Osteoblast (primary cell): ENCODE data around the gene DLG5. TPM values are rescaled to one million over a fixed set of nuclear protein-coding genes. Genes with fewer than 3 reads are reported as not detected.

Source experiments
- DNase-seq: peaks from one replicate; pipeline ENCODE4 v3.0.0; 2011; ENCODE audit warnings: low spot score, mixed read lengths; ENCODE audit not compliant: insufficient read length; ENCODE audit errors: missing footprints
- H2AFZ ChIP-seq: 2 replicates; pipeline ENCODE4 v1.6.0; 2011; ENCODE audit warnings: mild to moderate bottlenecking, low read length
- H3K27ac ChIP-seq: 2 replicates; pipeline ENCODE4 v1.5.1; 2011; ENCODE audit warnings: mild to moderate bottlenecking, low read depth, low read length, moderate library complexity
- H3K27me3 ChIP-seq: 2 replicates; pipeline ENCODE4 v1.6.0; 2012; ENCODE audit warnings: mild to moderate bottlenecking, control low read depth, inconsistent platforms, low read length, moderate library complexity; ENCODE audit not compliant: insufficient read depth
- H3K36me3 ChIP-seq: 2 replicates; pipeline ENCODE4 v1.5.1; 2011; ENCODE audit warnings: mild to moderate bottlenecking, low read length, control low read depth, moderate library complexity; ENCODE audit not compliant: insufficient read depth
- H3K4me1 ChIP-seq: 2 replicates; pipeline ENCODE4 v1.5.1; 2011; ENCODE audit warnings: mild to moderate bottlenecking, low read length, control low read depth, moderate library complexity; ENCODE audit not compliant: insufficient read depth
- H3K4me2 ChIP-seq: 2 replicates; pipeline ENCODE4 v1.6.0; 2011; ENCODE audit warnings: mild to moderate bottlenecking, low read length; ENCODE audit not compliant: insufficient read depth
- H3K4me3 ChIP-seq: fragments of 200-600 bp; sonication (generic); 3 replicates; pipeline ENCODE4 v1.5.1; 2012; ENCODE audit warnings: mild to moderate bottlenecking, low read length, inconsistent platforms; ENCODE audit not compliant: insufficient read depth
- H3K79me2 ChIP-seq: 2 replicates; pipeline ENCODE4 v1.6.0; 2012; ENCODE audit warnings: mild to moderate bottlenecking, low read length, control low read depth, inconsistent platforms; ENCODE audit not compliant: insufficient read depth
- H3K9me3 ChIP-seq: 2 replicates; pipeline ENCODE4 v1.5.1; 2011; ENCODE audit warnings: low read depth, low read length, control low read depth
- H4K20me1 ChIP-seq: 2 replicates; pipeline ENCODE4 v1.6.0; 2012; ENCODE audit warnings: mild to moderate bottlenecking, low read length, control low read depth; ENCODE audit not compliant: insufficient read depth
- total RNA-seq: library from RNA; depleted of rRNA; stranded (reverse); fragments of >200 nt; gene quantifications from 2 replicates; pipeline ENCODE4 v1.2.3, GENCODE V29; 2012
- TF ChIP-seq, protein P1 (sequence below): IDR thresholded peaks from 2 replicates; pipeline ENCODE4 v1.5.1; 2011; ENCODE audit warnings: mild to moderate bottlenecking, low read depth, low read length, moderate library complexity; ENCODE audit errors: extremely low read depth

Gene DLG5
- total RNA-seq, 1 donor, result 51.4 TPM

DNA sequence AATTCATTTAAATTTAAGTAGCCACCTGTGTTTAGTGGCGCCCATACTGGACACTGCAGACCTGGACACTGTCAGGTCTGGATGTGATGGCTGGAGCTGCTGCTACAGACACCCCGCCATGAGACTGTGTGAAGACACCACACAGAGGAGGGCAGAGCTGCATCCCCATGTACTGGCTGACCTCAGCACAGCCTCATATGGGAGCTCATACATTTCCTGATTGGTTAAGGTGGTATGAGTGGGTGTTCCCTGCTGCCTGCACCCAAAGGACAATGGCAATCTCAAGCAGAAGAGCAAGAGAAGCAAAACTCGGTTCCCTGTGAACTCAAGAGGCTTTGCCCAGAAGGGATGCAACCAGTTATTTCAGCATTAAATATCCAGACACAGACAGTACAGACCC is 60.0 kb downstream of the DLG5 start:
- Histone ChIP-seq H3K27ac (no peak overlapping the region), H3K4me3 (no peak overlapping the region), H4K20me1 (peaks cover 39% of the 10 kb centered on the region), H3K4me1 (peaks cover 8% of the 10 kb centered on the region), H3K4me2 (no peak overlapping the region), H3K36me3 (peaks cover 4% of the 10 kb centered on the region), H3K9me3 (no peaks in the 10 kb centered on the region), H2AFZ (no peak overlapping the region), H3K27me3 (no peaks in the 10 kb centered on the region), H3K79me2 (peaks cover 19% of the 10 kb centered on the region)
- no peak for DNase-seq
- TF ChIP-seq, protein P1, sequence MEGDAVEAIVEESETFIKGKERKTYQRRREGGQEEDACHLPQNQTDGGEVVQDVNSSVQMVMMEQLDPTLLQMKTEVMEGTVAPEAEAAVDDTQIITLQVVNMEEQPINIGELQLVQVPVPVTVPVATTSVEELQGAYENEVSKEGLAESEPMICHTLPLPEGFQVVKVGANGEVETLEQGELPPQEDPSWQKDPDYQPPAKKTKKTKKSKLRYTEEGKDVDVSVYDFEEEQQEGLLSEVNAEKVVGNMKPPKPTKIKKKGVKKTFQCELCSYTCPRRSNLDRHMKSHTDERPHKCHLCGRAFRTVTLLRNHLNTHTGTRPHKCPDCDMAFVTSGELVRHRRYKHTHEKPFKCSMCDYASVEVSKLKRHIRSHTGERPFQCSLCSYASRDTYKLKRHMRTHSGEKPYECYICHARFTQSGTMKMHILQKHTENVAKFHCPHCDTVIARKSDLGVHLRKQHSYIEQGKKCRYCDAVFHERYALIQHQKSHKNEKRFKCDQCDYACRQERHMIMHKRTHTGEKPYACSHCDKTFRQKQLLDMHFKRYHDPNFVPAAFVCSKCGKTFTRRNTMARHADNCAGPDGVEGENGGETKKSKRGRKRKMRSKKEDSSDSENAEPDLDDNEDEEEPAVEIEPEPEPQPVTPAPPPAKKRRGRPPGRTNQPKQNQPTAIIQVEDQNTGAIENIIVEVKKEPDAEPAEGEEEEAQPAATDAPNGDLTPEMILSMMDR, result no peak

GRCh38 chr10:77865580-77866324 is 60.8 kb downstream of the DLG5 start:
- TF ChIP-seq, protein P1, result no peak
- DNase-seq, result no peak
- H3K4me1 ChIP-seq, result peaks cover 8% of the 10 kb centered on the region
- peaks cover 23% of the 10 kb centered on the region for H3K79me2 ChIP-seq
- no peak overlapping the region for H2AFZ ChIP-seq
- no peak overlapping the region for H3K4me3 ChIP-seq
- no peak overlapping the region for H3K27ac ChIP-seq
- peaks cover 4% of the 10 kb centered on the region for H3K36me3 ChIP-seq
- H3K9me3 ChIP-seq, result no peaks in the 10 kb centered on the region
- no peaks in the 10 kb centered on the region for H3K27me3 ChIP-seq
- no peak overlapping the region for H3K4me2 ChIP-seq
- H4K20me1 ChIP-seq, result peaks cover 38% of the 10 kb centered on the region

DNA sequence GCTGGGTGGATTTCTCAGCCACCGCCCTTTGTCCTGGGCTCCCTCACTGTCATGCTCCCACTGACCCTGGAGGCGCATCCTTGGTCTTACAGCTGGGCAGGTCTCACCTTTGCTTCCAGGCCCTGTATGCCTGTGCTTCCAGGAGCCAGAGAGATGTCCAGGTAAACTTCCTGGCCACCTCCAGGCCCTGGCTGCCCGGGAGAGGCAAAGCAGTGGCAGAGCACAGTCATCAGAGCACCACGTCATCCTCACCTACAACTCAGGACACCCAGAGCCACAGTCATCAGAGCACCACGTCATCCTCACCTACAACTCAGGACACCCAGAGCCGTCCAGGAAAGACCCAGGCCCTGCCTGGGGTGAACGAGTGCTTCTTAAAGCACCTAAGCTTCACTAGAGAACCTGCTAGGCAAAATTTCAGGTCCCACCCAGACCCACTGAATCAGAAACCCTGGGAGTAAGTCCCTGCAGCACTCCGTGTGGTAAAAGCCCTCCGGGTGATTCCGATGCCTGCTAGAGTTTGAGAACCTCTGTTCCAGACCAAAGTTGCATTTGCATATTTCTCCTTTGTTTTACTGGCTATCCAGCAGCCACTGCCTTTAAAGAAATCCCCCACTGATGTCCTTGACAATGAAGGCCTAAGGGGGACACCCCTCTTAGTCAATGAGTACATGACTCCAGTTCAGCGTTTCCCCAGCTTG is 62.3 kb downstream of the DLG5 start:
- DNase-seq, result no peak
- Histone ChIP-seq H3K27me3 (no peaks in the 10 kb centered on the region), H2AFZ (no peak overlapping the region), H3K4me3 (no peak overlapping the region), H3K4me2 (no peak overlapping the region), H3K4me1 (peaks cover 3% of the 10 kb centered on the region), H3K79me2 (peaks cover 23% of the 10 kb centered on the region), H3K36me3 (peaks cover 4% of the 10 kb centered on the region), H4K20me1 (peaks cover 38% of the 10 kb centered on the region), H3K27ac (no peak overlapping the region), H3K9me3 (no peaks in the 10 kb centered on the region)
- TF ChIP-seq, protein P1, result no peak

DNA sequence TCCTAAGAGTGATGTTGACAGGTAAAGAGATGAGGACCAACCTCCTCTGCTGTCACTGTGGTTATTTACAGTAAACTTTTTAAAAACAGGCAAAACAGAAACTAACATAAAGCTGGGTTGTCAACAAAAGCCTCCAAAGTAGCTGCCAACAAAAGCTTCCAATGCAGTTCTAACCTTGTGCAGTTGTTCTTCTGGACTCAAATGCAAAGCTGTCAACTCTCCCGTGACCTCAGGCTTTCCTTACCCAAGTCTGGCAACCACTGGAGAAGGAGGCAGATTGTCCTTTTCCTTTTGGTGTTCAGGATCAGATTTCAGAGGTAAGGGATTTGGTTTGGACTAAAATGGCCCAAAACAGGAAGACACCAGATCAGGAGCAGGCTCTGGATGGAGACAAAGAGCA is 63.1 kb downstream of the DLG5 start:
- Histone ChIP-seq H3K4me1 (peaks cover 3% of the 10 kb centered on the region), H3K4me3 (no peak overlapping the region), H3K36me3 (peaks cover 4% of the 10 kb centered on the region), H4K20me1 (peaks cover 34% of the 10 kb centered on the region), H3K27me3 (no peaks in the 10 kb centered on the region), H3K9me3 (no peaks in the 10 kb centered on the region), H3K79me2 (peaks cover 19% of the 10 kb centered on the region), H2AFZ (no peak overlapping the region), H3K4me2 (no peak overlapping the region), H3K27ac (no peak overlapping the region)
- DNase-seq, result no peak
- TF ChIP-seq, protein P1, result no peak
